GM23338 (cell line): ENCODE measurements around the gene EPHB3.
A peak's percentile ranks its signal among the peaks of the same experiment; 100 is the strongest.

Experiments
- EZH2 ChIP-seq: fragments of 200-600 bp; sonication (generic); IDR thresholded peaks from one replicate; pipeline ENCODE4 v1.8.0; 2017; ENCODE audit warnings: antibody characterized with exemption, mild to moderate bottlenecking, low read depth; ENCODE audit not compliant: unreplicated experiment
- EZH2phosphoT487 ChIP-seq: fragments of 200-600 bp; sonication (generic); IDR thresholded peaks from one replicate; pipeline ENCODE4 v1.8.1; 2018; ENCODE audit warnings: antibody characterized with exemption; ENCODE audit not compliant: unreplicated experiment
- JUNB ChIP-seq: IDR thresholded peaks from one replicate; pipeline ENCODE4 v1.6.1; 2016; ENCODE audit warnings: antibody characterized with exemption; ENCODE audit not compliant: unreplicated experiment
- POLR2AphosphoS5 ChIP-seq: IDR thresholded peaks from 2 replicates; pipeline ENCODE4 v1.6.1; 2016; ENCODE audit warnings: antibody characterized with exemption, low read depth
- ZNF114 ChIP-seq: fragments of 250-450 bp; sonication (Bioruptor Pico); IDR thresholded peaks from 2 replicates; pipeline ENCODE4 v1.5.0; 2020; ENCODE audit warnings: mild to moderate bottlenecking, moderate library complexity
- TF ChIP-seq, protein P1 (sequence below), 2 experiments: fragments of 200-600 bp in 1 of 2; sonication (generic) in 1 of 2; conservative IDR thresholded peaks; 2 replicates each; pipeline versions ENCODE4 v1.5.1 to v1.6.1; 2016 to 2017; ENCODE audit warnings: antibody characterized with exemption in 2 of 2, low read depth in 2 of 2, mild to moderate bottlenecking in 2 of 2, moderate library complexity in 1 of 2
- TF ChIP-seq, protein P2 (sequence below): IDR thresholded peaks from one replicate; pipeline ENCODE4 v1.6.1; 2018; ENCODE audit warnings: antibody characterized with exemption; ENCODE audit not compliant: unreplicated experiment

DNA sequence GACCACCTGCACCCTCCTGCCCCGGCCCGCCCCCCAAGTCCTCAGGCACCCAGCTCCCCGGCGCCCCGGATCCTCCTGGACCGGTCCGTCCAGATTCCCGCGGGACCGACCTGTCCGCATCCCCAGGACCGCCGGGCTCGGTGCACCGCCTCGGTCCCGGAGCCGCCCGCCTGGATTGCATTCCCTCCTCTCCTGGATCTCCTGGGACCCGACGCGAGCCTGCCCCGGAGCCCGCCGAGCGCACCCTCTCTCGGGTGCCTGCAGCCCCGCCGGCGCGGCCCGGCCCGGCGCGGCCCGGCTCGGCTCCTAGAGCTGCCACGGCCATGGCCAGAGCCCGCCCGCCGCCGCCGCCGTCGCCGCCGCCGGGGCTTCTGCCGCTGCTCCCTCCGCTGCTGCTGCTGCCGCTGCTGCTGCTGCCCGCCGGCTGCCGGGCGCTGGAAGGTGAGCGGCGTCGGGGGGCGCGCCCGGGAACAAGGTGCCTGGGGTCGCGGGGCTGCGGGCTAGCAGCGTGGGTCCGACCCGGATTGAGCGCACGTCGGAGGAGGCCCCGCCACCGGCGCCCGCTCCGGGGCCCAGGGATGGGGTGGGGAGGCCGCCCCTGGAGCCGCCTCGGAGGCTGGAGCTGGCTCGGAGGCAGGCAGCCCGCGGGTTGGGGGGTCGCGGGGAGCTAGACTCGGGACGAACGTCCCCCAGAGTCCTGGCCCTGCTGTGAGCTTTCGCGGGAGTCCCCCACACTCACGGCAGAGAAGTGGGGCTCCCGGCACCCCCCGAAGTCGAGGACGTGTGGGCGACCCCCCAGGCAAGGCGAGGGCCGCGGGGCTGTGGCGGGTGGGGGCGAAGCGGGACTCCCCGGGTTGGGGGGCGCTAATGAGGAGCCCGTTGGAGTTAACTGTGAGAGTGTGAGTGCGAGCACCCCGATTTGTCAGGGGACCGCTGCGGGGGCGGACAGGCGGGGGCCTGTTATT is 610 bp downstream of the EPHB3 start:
- no peak for TF ChIP-seq JUNB
- TF ChIP-seq, protein P1, sequence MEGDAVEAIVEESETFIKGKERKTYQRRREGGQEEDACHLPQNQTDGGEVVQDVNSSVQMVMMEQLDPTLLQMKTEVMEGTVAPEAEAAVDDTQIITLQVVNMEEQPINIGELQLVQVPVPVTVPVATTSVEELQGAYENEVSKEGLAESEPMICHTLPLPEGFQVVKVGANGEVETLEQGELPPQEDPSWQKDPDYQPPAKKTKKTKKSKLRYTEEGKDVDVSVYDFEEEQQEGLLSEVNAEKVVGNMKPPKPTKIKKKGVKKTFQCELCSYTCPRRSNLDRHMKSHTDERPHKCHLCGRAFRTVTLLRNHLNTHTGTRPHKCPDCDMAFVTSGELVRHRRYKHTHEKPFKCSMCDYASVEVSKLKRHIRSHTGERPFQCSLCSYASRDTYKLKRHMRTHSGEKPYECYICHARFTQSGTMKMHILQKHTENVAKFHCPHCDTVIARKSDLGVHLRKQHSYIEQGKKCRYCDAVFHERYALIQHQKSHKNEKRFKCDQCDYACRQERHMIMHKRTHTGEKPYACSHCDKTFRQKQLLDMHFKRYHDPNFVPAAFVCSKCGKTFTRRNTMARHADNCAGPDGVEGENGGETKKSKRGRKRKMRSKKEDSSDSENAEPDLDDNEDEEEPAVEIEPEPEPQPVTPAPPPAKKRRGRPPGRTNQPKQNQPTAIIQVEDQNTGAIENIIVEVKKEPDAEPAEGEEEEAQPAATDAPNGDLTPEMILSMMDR (conservative IDR thresholded peaks at IDR 0.05; ENCODE audit: low read depth in 2 of 2): no peak
- TF ChIP-seq EZH2phosphoT487: peak; percentile 83
- peak; percentile 70 for TF ChIP-seq EZH2
- TF ChIP-seq, protein P2, sequence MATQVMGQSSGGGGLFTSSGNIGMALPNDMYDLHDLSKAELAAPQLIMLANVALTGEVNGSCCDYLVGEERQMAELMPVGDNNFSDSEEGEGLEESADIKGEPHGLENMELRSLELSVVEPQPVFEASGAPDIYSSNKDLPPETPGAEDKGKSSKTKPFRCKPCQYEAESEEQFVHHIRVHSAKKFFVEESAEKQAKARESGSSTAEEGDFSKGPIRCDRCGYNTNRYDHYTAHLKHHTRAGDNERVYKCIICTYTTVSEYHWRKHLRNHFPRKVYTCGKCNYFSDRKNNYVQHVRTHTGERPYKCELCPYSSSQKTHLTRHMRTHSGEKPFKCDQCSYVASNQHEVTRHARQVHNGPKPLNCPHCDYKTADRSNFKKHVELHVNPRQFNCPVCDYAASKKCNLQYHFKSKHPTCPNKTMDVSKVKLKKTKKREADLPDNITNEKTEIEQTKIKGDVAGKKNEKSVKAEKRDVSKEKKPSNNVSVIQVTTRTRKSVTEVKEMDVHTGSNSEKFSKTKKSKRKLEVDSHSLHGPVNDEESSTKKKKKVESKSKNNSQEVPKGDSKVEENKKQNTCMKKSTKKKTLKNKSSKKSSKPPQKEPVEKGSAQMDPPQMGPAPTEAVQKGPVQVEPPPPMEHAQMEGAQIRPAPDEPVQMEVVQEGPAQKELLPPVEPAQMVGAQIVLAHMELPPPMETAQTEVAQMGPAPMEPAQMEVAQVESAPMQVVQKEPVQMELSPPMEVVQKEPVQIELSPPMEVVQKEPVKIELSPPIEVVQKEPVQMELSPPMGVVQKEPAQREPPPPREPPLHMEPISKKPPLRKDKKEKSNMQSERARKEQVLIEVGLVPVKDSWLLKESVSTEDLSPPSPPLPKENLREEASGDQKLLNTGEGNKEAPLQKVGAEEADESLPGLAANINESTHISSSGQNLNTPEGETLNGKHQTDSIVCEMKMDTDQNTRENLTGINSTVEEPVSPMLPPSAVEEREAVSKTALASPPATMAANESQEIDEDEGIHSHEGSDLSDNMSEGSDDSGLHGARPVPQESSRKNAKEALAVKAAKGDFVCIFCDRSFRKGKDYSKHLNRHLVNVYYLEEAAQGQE: no peak
- no peak for TF ChIP-seq POLR2AphosphoS5
- no peak for TF ChIP-seq ZNF114 (CRISPR knock-in tag)
